Calu3 (cell line): ENCODE results near the gene SPATS2. TPM values are rescaled to one million over a fixed set of nuclear protein-coding genes. Genes with fewer than 3 reads are reported as not detected.
"Not testable (repeated sequence)": the region's sequence is repeated elsewhere in the genome, so short reads cannot be mapped to it uniquely, and the experiment has no call there.

Experiments used
- BruUV-seq: library from RNA; stranded (reverse); fragments of 400-500 nt; replicated peaks from 2 replicates; lab custom pipeline; 2021; lab: Mats Ljungman, UMichigan
- CTCF ChIA-PET: fragments of 300-600 bp; sonication (Branson Sonifier 250); formaldehyde crosslinking; loops from one replicate; lab custom pipeline; 2022; ENCODE audit warnings: antibody characterized with exemption; lab: Charles Lee
- DNase-seq: peaks from one replicate; pipeline ENCODE4 v3.0.0; 2022
- H3K27ac Mint-ChIP-seq: one replicate; pipeline ENCODE4 v1.8.0; 2022; ENCODE audit warnings: mixed read lengths; ENCODE audit not compliant: unreplicated experiment
- H3K27me3 Mint-ChIP-seq: one replicate; pipeline ENCODE4 v1.8.0; 2022; ENCODE audit warnings: mixed read lengths; ENCODE audit not compliant: unreplicated experiment
- H3K36me3 Mint-ChIP-seq: one replicate; pipeline ENCODE4 v1.8.0; 2022; ENCODE audit warnings: mild to moderate bottlenecking, moderate library complexity, mixed read lengths; ENCODE audit not compliant: insufficient read depth, unreplicated experiment
- H3K4me1 Mint-ChIP-seq: one replicate; pipeline ENCODE4 v1.8.0; 2022; ENCODE audit warnings: mild to moderate bottlenecking, low read depth, mixed read lengths; ENCODE audit not compliant: unreplicated experiment
- H3K4me3 Mint-ChIP-seq: one replicate; pipeline ENCODE4 v1.8.0; 2022; ENCODE audit warnings: mild to moderate bottlenecking, low read depth, moderate library complexity, mixed read lengths; ENCODE audit not compliant: unreplicated experiment
- H3K9me3 Mint-ChIP-seq: one replicate; pipeline ENCODE4 v1.8.0; 2022; ENCODE audit warnings: low read depth, mixed read lengths; ENCODE audit not compliant: unreplicated experiment
- CTCF ChIP-seq: fragments of 200-600 bp; IDR thresholded peaks from one replicate; pipeline ENCODE4 v1.8.0; 2022; ENCODE audit warnings: antibody characterized with exemption; ENCODE audit not compliant: unreplicated experiment
- intact Hi-C: fragments of 100-400 bp; cut with micrococcal nuclease; formaldehyde crosslinking; loops from one replicate; pipeline ENCODE4 v1.10.0; 2022; ENCODE audit not compliant: unreplicated experiment
- total RNA-seq: library from RNA; stranded (reverse); gene quantifications from 2 replicates; pipeline ENCODE4 v1.2.3, GENCODE V29; 2022

SPATS2 gene
- total RNA-seq, 1 experiment from 2014 or later = 23.2 TPM

- TF ChIP-seq CTCF = no peak
- no peaks in the 10 kb centered on the region for H3K27me3 Mint-ChIP-seq
- CTCF ChIA-PET = interaction anchor here (0.8 to 1.8 kb wide), 6 partner anchors 8 to 156 kb away, joined by 3 to 7 read pairs (median 6); no protein-coding TSS in a partner anchor
- no peaks in the 10 kb centered on the region for H3K9me3 Mint-ChIP-seq
- peak; percentile 64 for DNase-seq
- peaks cover 9% of the 10 kb centered on the region for H3K36me3 Mint-ChIP-seq
- H3K27ac Mint-ChIP-seq = peak overlapping the region; percentile 85
- no TSS peak for BruUV-seq
- intact Hi-C loops = no loop called here
- peaks cover 24% of the 10 kb centered on the region for H3K4me1 Mint-ChIP-seq
- H3K4me3 Mint-ChIP-seq = peak overlapping the region; percentile 29
Observed at GRCh38 chr12:49503674-49504180, 136.5 kb downstream of the SPATS2 start.

GRCh38 chr12:49505672-49506071 is 138.4 kb downstream of the SPATS2 start:
- BruUV-seq = no TSS peak
- CTCF ChIA-PET = interaction anchor here (1.2 kb wide), 1 partner anchor 9 kb away, joined by 3 read pairs; no protein-coding TSS in a partner anchor
- Mint-ChIP-seq H3K36me3 (peaks cover 9% of the 10 kb centered on the region), H3K9me3 (no peaks in the 10 kb centered on the region), H3K4me3 (no peak overlapping the region), H3K27me3 (no peaks in the 10 kb centered on the region), H3K4me1 (peaks cover 25% of the 10 kb centered on the region), H3K27ac (peak overlapping the region; percentile 33)
- no peak for DNase-seq
- TF ChIP-seq CTCF = no peak
- intact Hi-C loops = no loop called here

- Mint-ChIP-seq H3K27ac (peak overlapping the region; percentile 83), H3K27me3 (no peaks in the 10 kb centered on the region), H3K4me3 (peak overlapping the region; percentile 24), H3K4me1 (peaks cover 31% of the 10 kb centered on the region), H3K36me3 (peaks cover 9% of the 10 kb centered on the region), H3K9me3 (no peaks in the 10 kb centered on the region)
- no peak for TF ChIP-seq CTCF
- intact Hi-C loops = no loop called here
- no TSS peak for BruUV-seq
- peak; percentile 45 for DNase-seq
- CTCF ChIA-PET = interaction anchor here (1.0 kb wide), 1 partner anchor 159 kb away, joined by 4 read pairs; no protein-coding TSS in a partner anchor
Observed at GRCh38 chr12:49507139-49507538, 139.9 kb downstream of the SPATS2 start.

GRCh38 chr12:49509681-49510080 is 142.4 kb downstream of the SPATS2 start:
- H3K27me3 Mint-ChIP-seq, H3K9me3 Mint-ChIP-seq, H3K36me3 Mint-ChIP-seq, DNase-seq, H3K4me3 Mint-ChIP-seq, BruUV-seq, H3K27ac Mint-ChIP-seq, intact Hi-C loops: not testable (repeated sequence)
- H3K4me1 Mint-ChIP-seq = peaks cover 39% of the 10 kb centered on the region
- CTCF ChIA-PET = interaction anchor here (0.6 to 3.9 kb wide), 4 partner anchors 42 to 466 kb away, joined by 3 to 18 read pairs (median 4); no protein-coding TSS in a partner anchor

- intact Hi-C loops = no loop called here
- H3K27me3 Mint-ChIP-seq = no peaks in the 10 kb centered on the region
- TF ChIP-seq CTCF = no peak
- H3K4me1 Mint-ChIP-seq = peaks cover 31% of the 10 kb centered on the region
- H3K9me3 Mint-ChIP-seq = no peaks in the 10 kb centered on the region
- BruUV-seq = no TSS peak
- CTCF ChIA-PET = interaction anchor here (0.6 to 3.9 kb wide), 8 partner anchors 8 to 232 kb away, joined by 3 to 18 read pairs (median 6); partner anchors contain the start of gene SPATS2
- no peak overlapping the region for H3K27ac Mint-ChIP-seq
- DNase-seq = no peak
- peaks cover 8% of the 10 kb centered on the region for H3K36me3 Mint-ChIP-seq
- no peak overlapping the region for H3K4me3 Mint-ChIP-seq
Observed at GRCh38 chr12:49511410-49511809, 144.1 kb downstream of the SPATS2 start.
